GM12878 (cell line): ENCODE results near the gene UVRAG. TPM values are rescaled to one million over a fixed set of nuclear protein-coding genes. Genes with fewer than 3 reads are reported as not detected.

ENCODE experiments used
- ATAC-seq: fragments of 200-7000 bp; cut with Tn5 transposase; 3 replicates; pipeline ENCODE4 v1.9.1; 2020; ENCODE audit warnings: mild to moderate bottlenecking, moderate library complexity
- BruUV-seq: library from RNA; stranded (reverse); fragments of 400-500 nt; replicated peaks from 2 replicates; lab custom pipeline; 2021; lab: Mats Ljungman, UMichigan
- CTCF ChIA-PET: fragments of 300-600 bp; sonication (Branson Sonifier 250); formaldehyde crosslinking; extraction: SDS; loops from one replicate; lab custom pipeline; 2021; ENCODE audit warnings: inconsistent platforms; lab: Yijun Ruan, JAX
- POLR2A ChIA-PET: fragments of 350-600 bp; formaldehyde crosslinking; extraction: SDS; loops from one replicate; lab custom pipeline; 2021; ENCODE audit warnings: inconsistent platforms; lab: Charles Lee
- RAD21 ChIA-PET: fragments of 300-600 bp; sonication (Branson Sonifier 250); formaldehyde crosslinking; loops from one replicate; lab custom pipeline; 2023; ENCODE audit warnings: antibody characterized with exemption; ENCODE audit not compliant: unreplicated experiment; lab: Charles Lee
- SMC1A ChIA-PET: fragments of 300-600 bp; sonication (Branson Sonifier 250); formaldehyde crosslinking; loops from one replicate; lab custom pipeline; 2023; ENCODE audit not compliant: unreplicated experiment, uncharacterized antibody; lab: Charles Lee
- DNase-seq: peaks from one replicate; pipeline ENCODE4 v3.0.0-alpha.2; 2011; ENCODE audit warnings: low read depth, low spot score
- FAIRE-seq: peaks from 3 replicates; lab custom pipeline; 2011; peaks lifted over from hg19 to GRCh38; lab: Jason Lieb, UNC
- H2AFZ ChIP-seq: 2 replicates; pipeline ENCODE4 v1.6.0; 2011; ENCODE audit warnings: low read depth, low read length, control low read depth; ENCODE audit not compliant: control insufficient read depth
- H3K27ac ChIP-seq: 2 replicates; pipeline ENCODE4 v1.5.1; 2011; ENCODE audit warnings: control low read depth; ENCODE audit not compliant: control insufficient read depth, insufficient read depth
- H3K27me3 ChIP-seq, 2 experiments: replicated peaks in 1 of 2; 2 replicates each; pipeline versions ENCODE4 v1.6.0 to v1.6.1; 2011; ENCODE audit warnings: low read length in 1 of 2; ENCODE audit not compliant: control insufficient read depth in 2 of 2, insufficient read depth in 2 of 2
- H3K36me3 ChIP-seq, 2 experiments: 2 replicates each; pipeline ENCODE4 v1.5.1; 2011; ENCODE audit warnings: low read length in 1 of 2; ENCODE audit not compliant: control insufficient read depth in 2 of 2, insufficient read depth in 2 of 2
- H3K4me1 ChIP-seq: 2 replicates; pipeline ENCODE4 v1.6.1; 2011; ENCODE audit warnings: mild to moderate bottlenecking, low read length, moderate library complexity, mixed read lengths; ENCODE audit not compliant: control insufficient read depth, insufficient read depth
- H3K4me2 ChIP-seq: 2 replicates; pipeline ENCODE4 v1.6.0; 2011; ENCODE audit warnings: control low read depth; ENCODE audit not compliant: control insufficient read depth, insufficient read depth
- H3K4me3 ChIP-seq: fragments of 200-600 bp; sonication (generic); 2 replicates; pipeline ENCODE4 v1.5.1; 2016
- H3K79me2 ChIP-seq: 2 replicates; pipeline ENCODE4 v1.6.0; 2011; ENCODE audit warnings: low read length; ENCODE audit not compliant: control insufficient read depth, insufficient read depth
- H3K9ac ChIP-seq: 2 replicates; pipeline ENCODE4 v1.8.0; 2011; ENCODE audit warnings: low read length, control low read depth, mixed read lengths; ENCODE audit not compliant: control insufficient read depth, insufficient read depth
- H3K9me3 ChIP-seq: replicated peaks from 3 replicates; pipeline ENCODE4 v1.5.1; 2011; ENCODE audit warnings: mild to moderate bottlenecking, low read length; ENCODE audit not compliant: control insufficient read depth, insufficient read depth
- H4K20me1 ChIP-seq: 2 replicates; pipeline ENCODE4 v1.6.0; 2011; ENCODE audit not compliant: control insufficient read depth, insufficient read depth
- BCLAF1 ChIP-seq: fragments of 450-650 bp; IDR thresholded peaks from 2 replicates; pipeline ENCODE4 v1.6.1; 2017; ENCODE audit warnings: antibody characterized with exemption, mild to moderate bottlenecking, moderate library complexity
- CEBPZ ChIP-seq: fragments of 150-350 bp; IDR thresholded peaks from 2 replicates; pipeline ENCODE4 v1.6.1; 2016; ENCODE audit warnings: low read depth, low read length
- CHD1 ChIP-seq: IDR thresholded peaks from 2 replicates; pipeline ENCODE4 v1.6.1; 2012; ENCODE audit warnings: low read depth, low read length, improper control_type of control experiment
- CREB1 ChIP-seq: IDR thresholded peaks from 2 replicates; pipeline ENCODE4 v1.6.1; 2012; ENCODE audit warnings: low read depth, mild to moderate bottlenecking, inconsistent platforms
- E4F1 ChIP-seq: fragments of 450-650 bp; IDR thresholded peaks from 2 replicates; pipeline ENCODE4 v1.6.1; 2018; ENCODE audit warnings: borderline replicate concordance, mild to moderate bottlenecking; ENCODE audit not compliant: partially characterized antibody
- EP300 ChIP-seq, 2 experiments: fragments of 150-350 bp in 1 of 2; IDR thresholded peaks; 2 replicates each; pipeline ENCODE4 v1.6.1; 2011 to 2012; ENCODE audit warnings: low read depth in 2 of 2, low read length in 2 of 2, borderline replicate concordance in 1 of 2, improper control_type of control experiment in 1 of 2, inconsistent platforms in 1 of 2; ENCODE audit not compliant: control insufficient read depth in 1 of 2
- IKZF1 ChIP-seq: fragments of 450-650 bp; conservative IDR thresholded peaks from 2 replicates; pipeline ENCODE4 v1.6.1; 2017; ENCODE audit warnings: antibody characterized with exemption, mild to moderate bottlenecking
- JUND ChIP-seq: IDR thresholded peaks from 2 replicates; pipeline ENCODE4 v1.6.1; 2012; ENCODE audit warnings: low read depth, mild to moderate bottlenecking, low read length, improper control_type of control experiment, moderate library complexity
- NRF1 ChIP-seq: conservative IDR thresholded peaks from 2 replicates; pipeline ENCODE4 v1.6.1; 2011; ENCODE audit warnings: mild to moderate bottlenecking, low read depth, low read length, improper control_type of control experiment
- POLR2AphosphoS5 ChIP-seq: IDR thresholded peaks from 2 replicates; pipeline ENCODE4 v1.6.1; 2011; ENCODE audit warnings: mild to moderate bottlenecking, low read length, inconsistent platforms
- SP1 ChIP-seq: IDR thresholded peaks from one replicate; pipeline ENCODE4 v1.6.1; 2011; ENCODE audit warnings: low read depth, low read length
- USF2 ChIP-seq: IDR thresholded peaks from 2 replicates; pipeline ENCODE4 v1.6.1; 2011; ENCODE audit warnings: low read depth, low read length, improper control_type of control experiment, borderline replicate concordance
- ZNF217 ChIP-seq: fragments of 450-650 bp; IDR thresholded peaks from 2 replicates; pipeline ENCODE4 v1.6.1; 2017; ENCODE audit warnings: antibody characterized with exemption, mild to moderate bottlenecking
- ZSCAN29 ChIP-seq: fragments of 450-650 bp; IDR thresholded peaks from 2 replicates; pipeline ENCODE4 v1.6.1; 2017; ENCODE audit warnings: mild to moderate bottlenecking, moderate library complexity
- WGBS: methylation state at CpG from one replicate; pipeline ENCODE4 v1.1.6; 2016; ENCODE audit warnings: low lambda C conversion rate; ENCODE audit not compliant: insufficient replicate concordance, insufficient coverage; ENCODE audit errors: missing lambda C conversion rate; 5-methylcytosine and 5-hydroxymethylcytosine counted together
- in situ Hi-C: fragments of 300-500 bp; cut with MboI; formaldehyde crosslinking; loops from 9 replicates; pipeline ENCODE4 v1.14.3; 2018; ENCODE audit warnings: mixed read lengths
- intact Hi-C: fragments of 100-400 bp; cut with micrococcal nuclease; formaldehyde crosslinking; loops from one replicate; pipeline ENCODE4 v1.14.2; 2022; ENCODE audit not compliant: unreplicated experiment
- polyA plus RNA-seq, 11 experiments: library from polyadenylated mRNA; depleted of rRNA in 4 of 11; unstranded in 6 of 11; stranded (reverse) in 5 of 11; fragments of >200 nt; fragmentation: Nextera tagmentation in 4 of 11; fragmentation: Illumina TruSeq in 1 of 11; extraction: Ambion mirVana in 4 of 11; extraction: Trizol in 1 of 11; gene quantifications; 1 replicate in 1 of 11; 2 replicates in 10 of 11; pipeline versions ENCODE4 v1.2.1 to v1.2.3, GENCODE V29; 2011 to 2016; ENCODE audit warnings: inconsistent platforms in 2 of 11, missing spikeins in 2 of 11, low read depth in 1 of 11
- total RNA-seq, 4 experiments: library from RNA; depleted of rRNA in 3 of 4; stranded (reverse); fragments of >200 nt in 3 of 4; fragmentation: Illumina TruSeq in 1 of 4; extraction: Trizol in 1 of 4; gene quantifications; 2 replicates each; pipeline versions ENCODE4 v1.2.1 to v1.2.3, GENCODE V29; 2013 to 2021

The UVRAG gene
- total and polyA plus RNA-seq, 10 of the 15 experiments (the other 5 are each of a cell fraction or from before 2014, with no cell fraction given) = 7.0 to 43.4 (median 37.0) TPM

GRCh38 chr11:76064192-76064591, 249.2 kb downstream of the UVRAG start:
- no peak for FAIRE-seq
- Histone ChIP-seq H3K27me3 (no peaks in the 10 kb centered on the region), H3K79me2 (no peaks in the 10 kb centered on the region), H3K4me1 (peaks cover 10% of the 10 kb centered on the region), H4K20me1 (no peaks in the 10 kb centered on the region), H3K9ac (no peak overlapping the region), H3K4me3 (no peak overlapping the region), H3K9me3 (no peaks in the 10 kb centered on the region; the same call in 2 of the 3 replicates), H3K4me2 (no peak overlapping the region), H3K36me3 (peaks cover 5 to 37% of the 10 kb centered on the region in 2 experiments), H2AFZ (no peak overlapping the region), H3K27ac (no peak overlapping the region)
- no TSS peak for BruUV-seq
- intact Hi-C loops (no loop called here), in situ Hi-C loops (no loop called here)
- RAD21 ChIA-PET = interaction anchor here (0.7 kb wide), 1 partner anchor 155 kb away, joined by 3 read pairs; no protein-coding TSS in a partner anchor
- CTCF ChIA-PET = interaction anchor here (0.8 to 1.3 kb wide), 4 partner anchors 10 to 167 kb away, joined by 3 read pairs; no protein-coding TSS in a partner anchor
- POLR2A ChIA-PET = no interaction called here
- SMC1A ChIA-PET = interaction anchor here (0.7 to 1.6 kb wide), 5 partner anchors 8 to 167 kb away, joined by 3 to 8 read pairs (median 3); no protein-coding TSS in a partner anchor
- ATAC-seq = no peak
- no peak for DNase-seq
- 100% methylated on average over 3 of the region's 3 CpGs for WGBS
- TF ChIP-seq CHD1 (no peak), USF2 (no peak), NRF1 (no peak), EP300 (IDR thresholded peaks at IDR 0.05; ENCODE audit: borderline replicate concordance in 1 of 2, control insufficient read depth in 1 of 2, low read depth in 2 of 2, low read length in 2 of 2) (no peak), ZSCAN29 (no peak), ZNF217 (no peak), BCLAF1 (no peak), IKZF1 (no peak), POLR2AphosphoS5 (no peak), E4F1 (no peak), CREB1 (no peak), CEBPZ (no peak), SP1 (no peak), JUND (no peak)
